GM19193 (cell line): ENCODE data around the gene THOP1.

ENCODE experiments used
- POLR2A ChIP-seq: IDR thresholded peaks from 4 replicates; pipeline ENCODE4 v1.6.1; 2011; ENCODE audit not compliant: insufficient read depth, insufficient read length; ENCODE audit errors: extremely low read depth

THOP1 gene

GRCh38 chr19:2785244-2785997 lies at the start of gene THOP1:
Gene THOP1 (plus strand): TSS chr19:2785503. CDS start chr19:2785663, 160 bp downstream.
- peak; percentile 92 for TF ChIP-seq POLR2A

GRCh38 chr19:2736550-2737190 lies 48.6 kb upstream of the THOP1 start:
- no peak for TF ChIP-seq POLR2A

GRCh38 chr19:2739602-2740313 lies 45.5 kb upstream of the THOP1 start, which contains the start of gene SLC39A3:
Gene SLC39A3 (minus strand): TSS chr19:2740017. CDS start chr19:2737257, 2,760 bp downstream.
- TF ChIP-seq POLR2A, result peak; percentile 69

- TF ChIP-seq POLR2A, result no peak
Measured at GRCh38 chr19:2740314-2740656, 45.0 kb upstream of the THOP1 start.

GRCh38 chr19:2743099-2743498 lies 42.2 kb upstream of the THOP1 start:
- no peak for TF ChIP-seq POLR2A

- no peak for TF ChIP-seq POLR2A
Measured at GRCh38 chr19:2744113-2744512, 41.2 kb upstream of the THOP1 start.

- TF ChIP-seq POLR2A, result no peak
Measured at GRCh38 chr19:2747349-2747748, 38.0 kb upstream of the THOP1 start.

GRCh38 chr19:2750808-2751437 lies 34.4 kb upstream of the THOP1 start:
- no peak for TF ChIP-seq POLR2A

GRCh38 chr19:2751438-2751830 lies 33.9 kb upstream of the THOP1 start:
- TF ChIP-seq POLR2A, result no peak

- TF ChIP-seq POLR2A, result no peak
Measured at GRCh38 chr19:2754659-2755447, 30.4 kb upstream of the THOP1 start.

GRCh38 chr19:2755448-2755705 lies 29.9 kb upstream of the THOP1 start:
- no peak for TF ChIP-seq POLR2A

GRCh38 chr19:2755811-2756210 lies 29.5 kb upstream of the THOP1 start:
- no peak for TF ChIP-seq POLR2A

GRCh38 chr19:2756477-2756876 lies 28.8 kb upstream of the THOP1 start:
- no peak for TF ChIP-seq POLR2A
